ENCODE measurements around the gene MAP3K5. TPM values are rescaled to one million over a fixed set of nuclear protein-coding genes. Genes with fewer than 3 reads are reported as not detected.

MAP3K5 gene
- total RNA-seq, 2 donors from 2014 or later = 65.7 to 98.4 TPM

DNA sequence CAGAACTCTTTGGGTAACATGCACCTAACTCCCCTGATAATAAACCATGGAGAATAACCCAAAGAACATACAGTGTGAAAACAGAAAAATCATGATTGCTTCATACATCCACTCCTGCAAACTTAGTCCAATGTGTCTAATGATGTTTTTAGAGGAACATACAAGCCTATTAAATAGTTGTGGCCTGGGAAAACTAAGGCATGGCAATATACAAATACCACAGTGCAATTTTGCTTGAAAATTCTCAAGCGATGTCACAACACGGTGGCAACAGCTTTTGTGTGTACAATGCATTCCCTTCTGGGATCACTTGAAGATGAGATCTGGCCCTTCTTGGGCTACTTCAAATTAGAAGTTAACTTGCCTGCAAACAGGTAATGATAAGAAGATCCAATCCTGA, 16.7 kb downstream of the MAP3K5 start:
- Histone ChIP-seq H3K36me3 (no peaks in the 10 kb centered on the region), H3K4me3 (no peak overlapping the region), H3K27me3 (replicated peaks; ENCODE audit: insufficient read depth) (no peaks in the 10 kb centered on the region), H3K27ac (no peak overlapping the region), H3K4me1 (replicated peaks) (peaks cover 9% of the 10 kb centered on the region), H3K9me3 (no peaks in the 10 kb centered on the region)
- intact Hi-C loops (cut with DNase I) = no loop called here
- TF ChIP-seq POLR2AphosphoS5 (IDR thresholded peaks at IDR 0.05) (no peak), POLR2A (IDR thresholded peaks at IDR 0.05) (no peak)
- TF ChIP-seq, protein P1, sequence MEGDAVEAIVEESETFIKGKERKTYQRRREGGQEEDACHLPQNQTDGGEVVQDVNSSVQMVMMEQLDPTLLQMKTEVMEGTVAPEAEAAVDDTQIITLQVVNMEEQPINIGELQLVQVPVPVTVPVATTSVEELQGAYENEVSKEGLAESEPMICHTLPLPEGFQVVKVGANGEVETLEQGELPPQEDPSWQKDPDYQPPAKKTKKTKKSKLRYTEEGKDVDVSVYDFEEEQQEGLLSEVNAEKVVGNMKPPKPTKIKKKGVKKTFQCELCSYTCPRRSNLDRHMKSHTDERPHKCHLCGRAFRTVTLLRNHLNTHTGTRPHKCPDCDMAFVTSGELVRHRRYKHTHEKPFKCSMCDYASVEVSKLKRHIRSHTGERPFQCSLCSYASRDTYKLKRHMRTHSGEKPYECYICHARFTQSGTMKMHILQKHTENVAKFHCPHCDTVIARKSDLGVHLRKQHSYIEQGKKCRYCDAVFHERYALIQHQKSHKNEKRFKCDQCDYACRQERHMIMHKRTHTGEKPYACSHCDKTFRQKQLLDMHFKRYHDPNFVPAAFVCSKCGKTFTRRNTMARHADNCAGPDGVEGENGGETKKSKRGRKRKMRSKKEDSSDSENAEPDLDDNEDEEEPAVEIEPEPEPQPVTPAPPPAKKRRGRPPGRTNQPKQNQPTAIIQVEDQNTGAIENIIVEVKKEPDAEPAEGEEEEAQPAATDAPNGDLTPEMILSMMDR (IDR thresholded peaks at IDR 0.05) = no peak
- 93% methylated on average over 2 of the region's 2 CpGs for WGBS
- no peak for DNase-seq (ENCODE audit: low spot score)

DNA sequence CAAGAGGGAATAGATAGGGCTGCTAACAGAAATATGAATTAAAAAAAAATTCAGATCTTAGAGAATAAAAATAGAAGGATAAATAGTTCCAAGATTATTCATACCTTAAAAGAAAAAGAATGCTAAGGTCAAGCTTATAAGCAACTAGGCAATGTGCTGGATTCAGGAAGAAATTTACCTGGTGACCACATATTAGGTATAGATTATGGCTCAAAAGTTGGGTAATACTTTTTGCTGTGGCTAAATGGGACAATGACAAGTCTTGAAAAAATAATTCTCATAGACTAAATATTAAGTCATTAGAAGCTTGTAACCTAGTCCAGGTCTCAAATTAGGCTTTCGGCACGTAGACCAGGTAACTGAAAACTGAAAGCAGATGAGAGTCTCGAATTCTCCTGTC, 17.2 kb downstream of the MAP3K5 start:
- TF ChIP-seq POLR2AphosphoS5 (IDR thresholded peaks at IDR 0.05) = no peak
- no peak for TF ChIP-seq POLR2A (IDR thresholded peaks at IDR 0.05)
- TF ChIP-seq, protein P1 (IDR thresholded peaks at IDR 0.05) = no peak
- intact Hi-C loops (cut with DNase I) = no loop called here
- H3K36me3 ChIP-seq = no peaks in the 10 kb centered on the region
- no peaks in the 10 kb centered on the region for H3K9me3 ChIP-seq
- no peaks in the 10 kb centered on the region for H3K27me3 ChIP-seq (replicated peaks; ENCODE audit: insufficient read depth)
- peaks cover 6% of the 10 kb centered on the region for H3K4me1 ChIP-seq (replicated peaks)
- no peak overlapping the region for H3K4me3 ChIP-seq
- WGBS = 84% methylated on average over 3 of the region's 3 CpGs
- DNase-seq (ENCODE audit: low spot score) = no peak
- H3K27ac ChIP-seq = no peak overlapping the region

DNA sequence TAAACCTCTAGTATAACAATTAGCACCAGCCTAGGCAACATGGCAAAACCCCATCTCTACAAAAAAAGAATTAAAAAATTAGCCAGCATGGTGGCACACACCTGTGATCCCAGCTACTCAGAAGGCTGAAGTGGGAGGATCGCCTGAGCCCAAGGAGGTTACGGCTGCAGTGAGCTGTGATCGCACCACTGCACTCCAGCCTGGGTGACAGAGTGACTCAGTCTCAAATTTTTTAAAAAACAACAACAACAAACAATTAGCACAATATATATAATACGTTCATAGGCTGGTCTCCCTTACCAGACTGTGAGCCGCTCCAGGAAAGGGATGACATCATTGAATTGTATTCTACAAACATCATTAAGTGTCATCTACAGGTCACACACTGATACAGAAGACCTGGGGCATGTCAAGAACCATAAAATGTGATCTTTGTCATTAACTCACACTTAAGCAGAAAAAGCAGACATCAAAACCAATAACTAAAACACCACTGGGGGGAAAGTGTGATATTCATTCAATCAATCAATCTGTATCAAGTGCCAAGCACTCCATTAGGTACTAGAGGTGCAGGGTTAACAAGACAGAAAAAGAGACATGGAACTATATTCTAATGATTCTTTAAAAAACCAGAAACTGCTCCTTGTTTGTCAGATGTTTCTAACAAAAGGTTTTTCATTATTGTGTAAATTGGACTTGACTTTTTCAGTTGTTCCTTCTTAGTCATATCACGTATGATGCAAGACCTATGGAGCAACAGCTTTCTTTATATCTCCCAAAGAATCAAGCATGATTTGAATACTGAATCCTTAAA, 17.8 kb downstream of the MAP3K5 start:
- intact Hi-C loops (cut with DNase I) = no loop called here
- no peak for DNase-seq (ENCODE audit: low spot score)
- Histone ChIP-seq H3K27me3 (replicated peaks; ENCODE audit: insufficient read depth) (no peaks in the 10 kb centered on the region), H3K36me3 (no peaks in the 10 kb centered on the region), H3K27ac (no peak overlapping the region), H3K4me3 (no peak overlapping the region), H3K9me3 (no peaks in the 10 kb centered on the region), H3K4me1 (replicated peaks) (no peaks in the 10 kb centered on the region)
- 73% methylated on average over 6 of the region's 6 CpGs for WGBS
- TF ChIP-seq POLR2A (IDR thresholded peaks at IDR 0.05) (no peak), POLR2AphosphoS5 (IDR thresholded peaks at IDR 0.05) (no peak)
- TF ChIP-seq, protein P1 (IDR thresholded peaks at IDR 0.05) = no peak

DNA sequence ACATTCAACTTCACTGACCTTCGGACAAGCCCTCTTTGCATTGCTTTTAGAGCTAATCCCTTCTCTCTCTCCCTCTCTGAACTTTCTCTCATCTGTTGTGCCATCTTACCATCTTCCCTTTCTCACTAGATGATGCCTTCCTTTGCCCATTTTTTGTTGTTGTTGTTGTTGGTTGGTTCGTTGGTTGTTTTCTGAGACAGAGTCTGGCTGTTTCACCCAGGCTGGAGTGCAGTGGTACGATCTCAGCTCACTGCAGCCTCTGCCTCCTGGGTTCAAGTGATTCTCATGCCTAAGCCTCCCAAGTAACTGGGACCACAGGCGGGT, 18.8 kb downstream of the MAP3K5 start:
- Histone ChIP-seq H3K4me1 (replicated peaks) (no peaks in the 10 kb centered on the region), H3K27me3 (replicated peaks; ENCODE audit: insufficient read depth) (no peaks in the 10 kb centered on the region), H3K36me3 (no peaks in the 10 kb centered on the region), H3K4me3 (no peak overlapping the region), H3K27ac (no peak overlapping the region), H3K9me3 (no peaks in the 10 kb centered on the region)
- no peak for DNase-seq (ENCODE audit: low spot score)
- intact Hi-C loops (cut with DNase I) = no loop called here
- WGBS = 96% methylated on average over 4 of the region's 4 CpGs
- no peak for TF ChIP-seq POLR2AphosphoS5 (IDR thresholded peaks at IDR 0.05)
- TF ChIP-seq POLR2A (IDR thresholded peaks at IDR 0.05) = no peak
- TF ChIP-seq, protein P1 (IDR thresholded peaks at IDR 0.05) = no peak
